DMS153 treated with DMSO at 0.1 percent for 48 hours (cell line): Measurements from ENCODE around the gene UTF1.

Experiments used
- DNase-seq: peaks from one replicate; lab custom pipeline; 2025; ENCODE audit not compliant: unreplicated experiment; lab: John Stamatoyannopoulos, UW

UTF1 gene, protein sequence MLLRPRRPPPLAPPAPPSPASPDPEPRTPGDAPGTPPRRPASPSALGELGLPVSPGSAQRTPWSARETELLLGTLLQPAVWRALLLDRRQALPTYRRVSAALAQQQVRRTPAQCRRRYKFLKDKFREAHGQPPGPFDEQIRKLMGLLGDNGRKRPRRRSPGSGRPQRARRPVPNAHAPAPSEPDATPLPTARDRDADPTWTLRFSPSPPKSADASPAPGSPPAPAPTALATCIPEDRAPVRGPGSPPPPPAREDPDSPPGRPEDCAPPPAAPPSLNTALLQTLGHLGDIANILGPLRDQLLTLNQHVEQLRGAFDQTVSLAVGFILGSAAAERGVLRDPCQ

GRCh38 chr10:133230044-133230361 is at the start of gene UTF1:
Gene UTF1, plus strand, starts transcription at chr10:133230217. Its CDS starts 72 bp downstream, at chr10:133230289.
- DNase-seq: no peak

DNA sequence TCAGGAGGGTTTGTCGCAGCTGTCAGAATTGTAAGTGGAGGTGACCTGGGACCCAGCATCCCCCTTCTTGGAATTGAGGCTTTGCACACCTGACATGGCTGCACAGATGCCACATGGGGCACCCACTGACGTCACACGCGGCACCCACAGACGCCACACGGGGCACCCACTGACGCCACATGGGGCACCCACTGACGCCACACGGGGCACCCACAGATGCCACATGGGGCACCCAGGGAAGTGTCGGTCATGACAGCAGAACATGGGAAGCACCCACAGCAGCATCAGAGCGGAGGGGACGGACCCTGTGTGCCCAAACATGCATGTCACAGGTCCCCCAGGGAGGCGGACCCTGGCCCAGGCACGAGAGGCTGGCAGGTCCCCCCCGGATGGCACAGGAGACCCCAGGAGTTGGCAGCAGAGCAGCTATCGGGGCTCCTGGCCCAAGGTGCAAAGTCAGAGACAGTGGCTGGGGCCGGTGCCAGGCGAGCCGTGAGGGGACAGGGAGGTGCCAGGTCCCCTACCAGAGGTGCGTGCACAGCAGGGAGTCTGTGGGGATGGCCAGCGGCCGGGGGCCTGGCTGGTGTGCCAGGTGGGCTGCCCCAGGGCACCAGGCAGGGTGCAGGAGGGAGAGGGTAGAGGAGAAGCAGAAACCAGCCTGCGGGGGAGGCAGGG is 48.9 kb upstream of the UTF1 start:
- DNase-seq: no peak

GRCh38 chr10:133182190-133182589 is 47.8 kb upstream of the UTF1 start:
- DNase-seq: no peak

DNA sequence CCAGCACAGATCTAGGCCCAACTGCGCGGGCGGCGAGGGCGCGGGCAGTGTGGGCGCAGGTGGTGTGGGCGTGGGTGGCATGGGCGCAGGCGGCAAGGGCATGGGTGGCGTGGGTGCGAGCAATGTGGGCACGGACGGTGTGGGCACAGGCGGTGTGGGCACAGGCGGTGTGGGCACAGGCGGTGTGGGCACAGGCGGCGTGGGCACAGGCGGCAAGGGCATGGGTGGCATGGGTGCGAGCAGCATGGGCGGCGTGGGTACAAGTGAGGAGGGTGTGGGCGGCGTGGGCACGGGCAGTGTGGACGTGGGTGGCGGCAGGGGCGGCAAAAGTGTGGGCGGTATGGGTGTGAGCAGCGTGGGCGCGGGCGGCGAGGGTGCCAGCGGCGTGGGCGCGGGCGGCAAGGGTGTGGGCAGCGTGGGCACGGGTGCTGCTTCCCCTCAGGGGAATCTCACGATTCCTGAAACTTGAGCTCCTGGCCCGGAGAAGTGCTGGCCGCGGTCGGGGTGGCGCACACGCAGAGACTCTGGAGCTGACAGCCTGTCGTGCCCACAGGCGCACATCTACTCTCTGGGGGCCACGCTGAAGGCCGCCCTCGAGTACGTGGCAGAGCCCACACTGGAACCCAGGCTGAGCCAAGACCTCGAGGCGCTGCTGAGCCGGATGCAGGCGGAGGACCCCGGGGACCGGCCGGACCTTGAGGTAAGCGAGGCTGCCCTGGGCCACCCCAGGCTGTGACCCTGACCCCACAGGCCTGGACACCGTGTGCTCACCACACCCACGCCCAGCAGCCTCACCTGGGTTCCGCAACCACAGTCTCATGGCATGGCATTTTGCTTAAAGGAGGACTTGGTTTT is 47.0 kb upstream of the UTF1 start:
- DNase-seq: no peak

GRCh38 chr10:133183646-133184378 is 46.2 kb upstream of the UTF1 start:
- DNase-seq: no peak

DNA sequence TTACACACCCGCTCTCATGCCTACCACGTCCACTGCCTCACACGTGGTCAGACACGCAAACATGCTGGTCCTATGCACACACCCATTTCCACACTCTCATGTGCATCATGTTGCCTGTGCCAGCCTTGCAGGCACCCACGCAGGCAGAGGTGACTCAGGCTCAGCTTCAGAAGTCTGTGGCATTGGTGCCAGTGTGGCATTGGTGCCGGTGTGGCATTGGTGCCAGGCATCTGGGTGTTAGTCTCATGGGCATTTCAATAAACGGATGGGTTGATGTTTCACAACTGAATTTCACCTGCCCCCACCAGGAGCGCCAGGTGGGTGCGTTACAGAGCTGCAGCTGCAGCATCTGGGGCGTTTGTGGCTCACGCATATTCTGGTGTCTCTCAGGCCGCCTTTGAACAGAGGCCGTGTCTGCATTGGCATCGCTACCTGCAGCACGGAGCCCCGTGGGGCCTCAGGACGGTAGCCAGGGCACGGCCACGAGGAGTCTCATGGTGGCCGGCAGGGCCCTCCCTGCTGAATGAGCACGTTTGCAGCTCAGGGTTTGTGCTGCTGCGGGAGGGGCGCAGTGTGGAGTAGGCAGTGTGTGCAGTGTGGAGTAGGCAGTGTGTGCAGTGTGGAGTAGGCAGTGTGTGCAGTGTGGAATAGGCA is 45.3 kb upstream of the UTF1 start:
- DNase-seq: no peak

- no peak for DNase-seq
These were observed 44.6 kb upstream of the UTF1 start for GRCh38 chr10:133185421-133185820.

DNA sequence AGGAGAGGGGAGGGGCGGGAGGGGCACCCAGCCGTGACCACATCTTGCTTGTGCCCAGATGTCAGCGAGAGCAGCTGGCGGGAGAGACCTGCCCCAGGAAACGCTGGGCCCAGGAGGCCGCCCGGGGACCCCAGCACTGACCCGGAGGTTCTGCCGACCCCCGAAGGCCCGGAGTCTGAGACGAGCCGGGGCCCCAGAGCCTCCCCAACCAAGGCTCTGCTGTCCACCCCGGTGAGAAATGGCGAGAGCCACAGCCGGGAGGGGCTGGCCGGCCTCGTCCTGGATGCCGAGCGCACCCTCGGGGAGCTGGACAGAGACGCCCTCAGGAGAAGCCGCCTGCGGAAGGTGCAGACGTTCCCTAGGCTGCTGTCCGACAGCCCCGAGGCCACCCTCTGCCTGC is 44.1 kb upstream of the UTF1 start:
- no peak for DNase-seq

DNA sequence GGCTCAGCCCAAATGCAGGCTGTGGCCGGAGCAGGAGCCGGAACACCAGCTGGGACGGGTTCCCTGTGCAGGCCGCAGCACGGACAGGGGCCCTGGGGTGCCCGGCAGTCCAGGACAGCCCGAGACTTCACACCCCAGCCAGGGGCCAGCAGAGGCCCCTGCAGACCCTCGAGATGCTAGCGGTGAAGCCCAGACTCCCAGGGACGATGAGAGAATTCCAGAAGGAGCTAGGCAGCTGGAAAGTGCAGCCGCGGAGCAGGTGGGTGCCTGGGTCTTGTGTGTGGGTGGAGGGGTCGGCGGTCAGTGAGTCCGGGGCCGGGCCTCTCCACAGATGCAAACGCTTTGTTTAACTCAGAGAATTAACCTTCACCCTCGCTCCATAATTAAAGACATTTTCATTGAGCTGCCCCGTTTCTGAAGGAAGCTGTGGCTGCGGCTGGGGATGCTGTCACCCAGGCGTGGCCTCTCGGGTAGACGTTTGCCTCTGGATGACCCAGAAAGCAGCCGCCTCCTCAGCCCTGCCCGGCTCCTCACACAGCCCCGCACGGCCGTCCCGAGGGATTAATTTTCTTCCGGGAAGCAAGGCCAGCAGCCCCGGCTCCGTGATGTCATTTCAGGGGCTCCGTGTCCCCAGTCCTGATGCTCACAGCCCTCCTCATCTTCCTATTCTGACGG is 43.5 kb upstream of the UTF1 start:
- no peak for DNase-seq

- DNase-seq: no peak
These were observed 42.7 kb upstream of the UTF1 start for GRCh38 chr10:133187091-133187905.

DNA sequence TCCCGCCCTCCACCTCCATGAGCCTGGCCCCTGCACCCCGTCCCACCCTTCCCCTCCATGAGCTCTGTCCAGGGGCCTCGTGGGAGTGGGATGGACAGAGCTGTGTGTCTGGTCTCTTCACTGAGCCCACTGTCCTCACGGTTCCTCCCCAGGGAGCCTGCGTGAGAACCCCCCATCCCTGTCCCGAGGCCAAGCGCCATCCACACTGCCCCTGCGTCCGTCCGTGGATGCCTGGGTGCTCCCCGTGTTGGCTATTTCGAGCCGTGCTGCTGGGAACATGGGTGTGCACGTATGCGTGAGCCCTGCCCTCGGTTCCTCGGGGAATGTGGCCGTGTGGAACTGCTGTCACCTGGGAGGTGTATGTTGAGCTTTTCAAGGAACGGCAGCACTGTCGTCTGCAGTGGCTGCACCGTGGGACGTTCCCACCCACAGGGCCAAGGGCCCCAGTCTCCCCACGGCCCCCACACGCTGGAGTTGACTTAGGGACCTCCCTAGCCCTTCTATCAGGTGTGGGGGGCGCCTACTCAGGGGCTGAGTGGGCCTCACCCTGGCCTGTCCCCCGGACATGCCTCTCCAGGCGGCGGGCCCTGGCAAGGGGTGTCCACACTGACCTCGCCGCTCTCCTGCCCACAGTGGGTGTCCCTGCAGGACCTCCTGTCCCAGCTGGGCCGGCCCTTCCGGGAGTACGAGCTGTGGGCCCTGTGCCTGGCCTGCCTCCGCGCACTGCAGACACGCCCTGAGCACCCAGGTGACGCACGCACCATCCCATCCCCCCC is 41.9 kb upstream of the UTF1 start:
- DNase-seq: no peak

DNA sequence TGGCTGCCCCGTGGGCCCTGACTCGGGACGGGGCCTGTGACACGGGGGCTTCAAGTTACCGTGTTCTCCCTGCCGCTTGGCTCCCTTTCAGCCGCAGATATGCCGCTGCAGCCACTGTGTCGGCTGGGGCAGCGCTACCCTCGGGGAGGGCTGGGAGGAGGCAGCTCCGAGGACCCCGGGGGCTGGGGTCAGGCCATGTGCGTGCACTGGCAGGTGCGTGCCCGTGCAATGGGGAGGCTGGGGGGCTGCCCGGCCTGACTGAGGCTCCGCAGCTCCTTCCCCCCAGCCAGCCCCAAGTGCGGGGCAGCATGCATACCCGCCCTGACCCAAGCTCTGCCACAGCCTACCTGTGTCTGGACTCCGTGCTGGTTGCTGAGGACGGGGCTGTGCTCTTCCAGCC is 40.8 kb upstream of the UTF1 start:
- DNase-seq: no peak

DNA sequence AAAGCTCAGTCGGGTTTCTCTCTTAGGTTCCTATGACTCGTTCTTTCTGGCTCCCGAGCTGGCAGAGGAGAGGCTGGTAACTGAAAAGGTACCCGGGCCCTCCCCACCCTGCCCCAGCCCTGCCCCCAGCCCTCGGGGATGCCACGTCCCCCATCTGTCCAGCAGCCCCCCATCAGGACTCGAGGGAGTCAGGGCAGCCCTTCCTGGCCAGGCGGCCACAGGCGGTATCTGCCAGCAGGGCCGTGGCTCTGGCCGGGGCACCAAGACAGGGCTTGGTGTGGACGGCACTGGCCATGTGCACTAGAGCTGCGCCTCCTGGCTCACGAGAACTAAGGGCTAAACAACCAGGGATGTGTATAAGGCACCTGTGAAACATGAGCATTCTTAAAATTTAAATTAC is 40.3 kb upstream of the UTF1 start:
- DNase-seq: no peak

- DNase-seq: no peak
These were observed 39.8 kb upstream of the UTF1 start for GRCh38 chr10:133190225-133190624.

GRCh38 chr10:133191651-133192050 is 38.4 kb upstream of the UTF1 start:
- no peak for DNase-seq

GRCh38 chr10:133194151-133194550 is 35.9 kb upstream of the UTF1 start:
- DNase-seq: no peak

- no peak for DNase-seq
These were observed 34.9 kb upstream of the UTF1 start for GRCh38 chr10:133195096-133195495.

- DNase-seq: no peak
These were observed 34.4 kb upstream of the UTF1 start for GRCh38 chr10:133195611-133196010.
